GM19328 (cell line): ENCODE measurements around the gene ABHD5.
A peak's percentile ranks its signal among the peaks of the same experiment; 100 is the strongest.

Source experiments
- ATAC-seq: cut with Tn5 transposase; IDR thresholded peaks from one replicate; pipeline ENCODE4 v1.9.1; 2021; ENCODE audit warnings: mild to moderate bottlenecking, moderate library complexity; ENCODE audit not compliant: unreplicated experiment

The ABHD5 gene

DNA sequence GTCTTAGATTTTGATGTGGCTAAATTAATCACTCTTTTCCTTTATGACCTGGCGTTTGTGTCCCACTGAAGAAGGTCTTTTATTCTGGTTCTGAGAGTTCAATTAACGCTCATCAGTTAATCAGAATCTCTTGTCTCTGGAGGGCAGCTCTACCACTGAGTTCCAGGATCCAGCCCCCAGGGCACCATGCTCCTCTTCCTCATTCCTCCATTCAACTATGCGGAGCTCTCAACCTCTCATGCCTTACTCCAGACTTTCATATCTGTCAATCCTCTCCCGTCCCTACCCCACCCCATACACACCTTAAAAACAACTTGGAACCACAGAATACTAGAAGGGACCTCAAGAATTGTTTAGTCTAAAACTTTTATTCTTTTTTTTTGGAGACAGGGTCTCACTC lies 4.8 kb upstream of the ABHD5 start:
- ATAC-seq: no peak

- ATAC-seq: no peak
Observed at GRCh38 chr3:43686333-43686699, 4.4 kb upstream of the ABHD5 start.

DNA sequence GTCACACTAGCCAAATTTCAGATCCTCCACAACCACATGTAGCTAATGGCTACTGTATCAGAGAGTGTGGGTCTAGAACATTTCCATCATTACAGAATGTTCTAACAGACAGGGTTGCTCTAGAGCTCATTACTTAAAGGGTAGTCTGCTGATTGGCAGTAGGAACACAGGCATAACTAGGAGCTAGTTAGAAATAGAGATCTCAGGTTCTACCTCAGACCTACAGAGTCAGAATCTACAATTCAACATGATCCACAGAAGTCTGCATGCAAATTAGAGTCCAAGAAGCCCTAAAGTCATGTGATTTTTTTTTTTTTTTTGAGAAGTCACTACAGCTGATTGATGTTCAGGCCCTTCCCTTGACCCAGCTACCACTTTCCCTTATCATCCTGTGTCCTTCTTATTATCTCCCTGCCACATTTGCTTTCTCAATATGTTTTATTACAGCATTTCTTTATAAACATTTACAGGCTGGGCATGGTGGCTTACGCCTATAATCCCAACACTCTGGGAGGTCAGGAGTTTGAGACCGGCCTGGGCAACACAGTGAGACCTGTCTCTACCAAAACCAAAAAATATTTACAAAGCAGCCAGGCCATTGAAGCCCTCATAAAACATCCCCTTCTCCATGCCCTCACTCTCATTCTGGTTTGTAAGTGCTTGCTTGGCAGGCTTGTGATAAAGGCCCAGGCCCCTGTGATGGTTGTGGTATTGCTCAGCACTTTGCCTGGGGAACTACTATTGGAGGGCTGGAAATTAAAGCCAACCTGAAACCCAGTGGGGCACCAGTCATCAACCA lies 3.8 kb upstream of the ABHD5 start:
- ATAC-seq: no peak

GRCh38 chr3:43687499-43687811 lies 3.3 kb upstream of the ABHD5 start:
- no peak for ATAC-seq

DNA sequence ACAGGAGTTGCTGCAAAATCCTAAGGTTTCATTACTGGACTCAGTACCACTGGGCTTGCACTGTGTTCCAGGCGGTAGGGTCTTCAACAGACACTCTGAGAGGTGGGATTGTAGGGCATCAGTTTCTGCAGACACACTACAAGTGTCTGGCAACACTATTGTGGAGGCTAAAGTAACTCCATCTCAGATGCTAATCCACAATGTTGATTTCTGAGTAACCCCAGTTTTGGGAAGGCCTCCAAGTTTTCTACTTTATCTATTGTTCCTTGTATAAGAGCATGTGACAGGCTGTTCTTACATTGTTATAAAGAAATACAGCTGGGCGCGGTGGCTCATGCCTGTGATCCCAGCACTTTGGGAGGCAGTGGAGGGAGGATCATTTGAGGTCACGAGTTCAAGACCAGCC lies 2.5 kb upstream of the ABHD5 start:
- ATAC-seq: no peak

DNA sequence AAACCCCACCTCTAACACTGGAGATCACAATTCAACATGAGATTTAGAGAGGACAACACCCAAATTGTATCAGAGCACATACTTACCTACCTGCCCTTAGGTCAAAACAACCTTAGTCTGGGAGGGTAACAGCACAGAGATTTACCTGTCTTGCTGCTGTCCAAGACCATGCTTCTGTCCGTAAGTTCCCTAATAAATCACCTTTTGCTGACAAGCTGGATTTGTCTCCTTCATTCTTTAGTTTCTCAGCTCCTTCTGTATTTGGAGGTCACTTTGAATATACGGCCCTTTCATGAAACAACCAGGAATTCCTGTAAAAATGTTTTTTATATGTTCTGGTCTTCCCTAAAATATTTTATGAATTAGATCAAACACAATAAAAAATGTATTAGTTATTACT lies 1.6 kb upstream of the ABHD5 start:
- no peak for ATAC-seq

DNA sequence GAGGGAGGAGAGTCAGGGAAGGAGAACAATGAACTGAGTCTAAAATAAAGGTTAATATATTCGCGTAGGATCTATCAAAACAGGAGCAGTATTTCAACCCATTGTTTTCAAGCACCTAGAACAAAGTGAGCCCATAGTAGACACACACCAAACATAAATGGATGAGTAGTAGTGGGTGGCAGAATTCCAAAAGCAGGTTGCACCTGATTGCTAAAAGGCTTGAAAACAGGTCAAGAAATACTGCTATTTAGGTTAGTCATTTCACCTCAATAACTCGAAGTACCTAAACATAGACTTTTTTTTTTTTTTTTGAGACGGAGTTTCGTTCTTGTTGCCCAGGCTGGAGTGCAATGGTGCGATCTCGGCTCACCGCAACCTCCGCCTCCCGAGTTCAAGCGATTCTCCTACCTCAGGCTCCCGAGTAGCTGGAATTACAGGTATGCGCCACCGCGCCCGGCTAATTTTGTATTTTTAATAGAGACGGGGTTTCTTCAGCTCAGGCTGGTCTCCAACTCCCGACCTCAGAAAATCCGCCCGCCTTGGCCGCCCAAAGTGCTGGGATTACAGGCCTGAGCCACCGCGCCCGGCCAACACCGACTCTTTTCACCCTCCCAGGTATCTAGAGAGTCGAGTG lies 855 bp upstream of the ABHD5 start:
- ATAC-seq: peak; percentile 13

DNA sequence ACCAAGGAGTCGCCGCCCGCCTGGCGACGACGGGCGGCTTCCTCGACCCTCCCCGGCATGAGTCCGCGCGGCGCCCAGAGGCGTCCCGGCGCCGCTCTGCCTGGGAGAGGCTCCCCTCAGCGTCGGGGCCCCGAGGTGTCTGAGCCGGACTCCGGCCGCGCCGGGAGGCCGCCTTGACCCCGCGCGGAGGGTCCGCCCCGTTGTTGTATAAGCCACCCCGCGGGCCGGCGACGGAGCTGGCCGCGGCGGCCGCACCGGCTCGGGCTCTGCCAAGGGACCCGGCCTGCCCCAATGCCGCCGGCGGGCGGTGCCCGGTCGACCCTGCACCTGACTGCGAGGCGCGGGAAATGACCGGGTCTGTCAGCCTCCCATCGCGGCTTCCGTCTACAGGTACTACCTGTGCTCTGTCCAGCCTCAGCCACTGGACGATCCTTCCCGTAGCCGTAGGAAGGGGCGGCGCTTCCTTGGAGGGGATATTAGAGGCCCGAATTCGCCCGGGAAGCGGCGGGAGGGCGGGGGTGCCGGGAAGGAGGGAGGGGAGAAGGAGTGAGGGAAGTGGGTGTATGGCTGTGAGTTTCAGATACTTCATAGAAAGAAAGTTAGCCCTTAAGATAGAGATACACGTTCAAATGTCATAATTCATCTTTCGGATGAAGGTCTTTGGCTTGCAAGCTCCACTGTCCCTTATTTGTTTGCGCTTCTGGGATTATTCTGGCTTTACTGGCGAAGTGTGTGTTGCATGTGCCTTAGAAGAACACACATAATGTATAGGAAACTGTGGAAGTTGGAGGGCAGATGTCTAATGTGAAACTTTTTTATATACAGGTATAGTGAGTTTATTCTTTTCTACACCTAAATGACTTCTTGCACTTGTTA lies 620 bp downstream of the ABHD5 start:
- peak; percentile 29 for ATAC-seq

DNA sequence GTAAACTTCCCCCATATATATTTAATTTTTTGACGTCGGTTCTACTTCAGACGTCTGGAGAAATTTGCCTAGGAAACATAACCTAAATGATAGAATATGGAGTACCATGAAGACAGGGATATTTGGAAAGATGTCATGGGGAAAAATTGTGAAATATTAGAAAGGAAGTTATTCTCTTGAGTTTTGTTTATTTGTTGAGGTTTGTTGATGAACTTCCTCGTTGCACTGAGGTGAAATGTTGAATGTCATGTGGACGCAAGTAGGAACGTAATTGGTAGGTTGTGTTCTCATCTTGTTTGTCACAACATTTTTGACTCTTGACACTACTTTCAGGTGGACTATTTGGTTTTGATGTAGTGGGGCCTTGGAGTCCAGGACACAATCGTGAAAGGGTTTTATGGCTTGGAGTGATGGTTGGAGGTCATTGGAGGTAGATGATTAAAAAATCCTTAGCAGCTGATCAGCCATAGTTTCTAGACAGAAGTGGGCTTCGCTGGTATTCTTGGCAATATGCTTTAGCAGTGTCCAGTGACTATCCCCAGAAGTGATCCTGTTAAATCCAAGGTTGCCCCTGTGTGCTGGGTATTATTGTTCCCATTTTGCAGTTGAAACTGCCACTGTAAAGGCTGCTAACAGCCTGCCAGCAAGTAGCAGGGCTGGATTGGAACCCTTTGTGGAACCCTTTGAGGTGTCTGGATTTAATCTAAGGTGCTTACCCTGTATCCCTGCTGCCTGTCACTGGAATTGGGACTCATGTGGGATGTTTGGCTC lies 1.5 kb downstream of the ABHD5 start:
- no peak for ATAC-seq

DNA sequence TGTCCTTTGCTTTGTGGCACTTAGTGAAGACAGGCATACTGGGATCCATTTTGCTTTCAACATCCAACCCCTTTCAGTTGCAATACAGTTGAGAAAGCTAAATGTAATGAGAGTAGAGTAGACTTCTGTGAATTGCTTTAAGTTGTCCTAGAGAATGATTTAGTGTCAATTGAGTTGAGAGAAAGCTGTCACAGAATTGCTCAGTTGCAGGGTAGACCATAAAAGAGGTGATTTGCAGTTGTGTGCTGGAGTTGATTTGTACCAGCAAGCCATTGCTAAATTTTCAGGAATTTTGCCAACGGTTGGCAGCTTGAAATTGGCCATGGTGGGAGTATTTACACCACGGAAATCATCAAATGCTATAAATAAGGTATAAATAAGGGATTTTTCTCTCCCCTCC lies 2.2 kb downstream of the ABHD5 start:
- ATAC-seq: no peak

GRCh38 chr3:43693594-43693993 lies 2.9 kb downstream of the ABHD5 start:
- ATAC-seq: no peak

GRCh38 chr3:43695443-43695842 lies 4.7 kb downstream of the ABHD5 start:
- ATAC-seq: no peak

GRCh38 chr3:43695863-43696262 lies 5.1 kb downstream of the ABHD5 start:
- no peak for ATAC-seq

DNA sequence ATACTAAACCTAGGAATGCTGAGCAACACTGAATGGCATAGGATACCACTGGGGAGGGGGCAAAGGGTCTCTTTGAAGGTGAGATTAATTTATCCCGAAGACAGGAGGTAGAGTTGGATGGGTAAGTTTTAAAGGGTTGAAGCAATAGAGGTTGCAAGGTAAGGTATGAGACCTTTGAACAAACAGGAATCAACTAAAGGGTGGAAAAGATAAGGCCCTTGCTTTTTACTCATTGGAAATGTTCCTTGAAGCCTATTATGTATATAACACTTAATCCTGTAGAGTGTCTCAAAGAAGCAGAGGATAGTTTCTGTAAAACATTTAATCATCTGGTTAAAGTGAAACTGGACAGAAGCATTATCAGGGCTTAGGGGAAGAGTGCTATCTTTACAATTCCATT lies 5.7 kb downstream of the ABHD5 start:
- ATAC-seq: no peak

GRCh38 chr3:43696881-43697280 lies 6.1 kb downstream of the ABHD5 start:
- ATAC-seq: no peak

- ATAC-seq: peak; percentile 74
Observed at GRCh38 chr3:43699864-43700263, 9.1 kb downstream of the ABHD5 start.

GRCh38 chr3:43704697-43705096 lies 14.0 kb downstream of the ABHD5 start:
- ATAC-seq: no peak

DNA sequence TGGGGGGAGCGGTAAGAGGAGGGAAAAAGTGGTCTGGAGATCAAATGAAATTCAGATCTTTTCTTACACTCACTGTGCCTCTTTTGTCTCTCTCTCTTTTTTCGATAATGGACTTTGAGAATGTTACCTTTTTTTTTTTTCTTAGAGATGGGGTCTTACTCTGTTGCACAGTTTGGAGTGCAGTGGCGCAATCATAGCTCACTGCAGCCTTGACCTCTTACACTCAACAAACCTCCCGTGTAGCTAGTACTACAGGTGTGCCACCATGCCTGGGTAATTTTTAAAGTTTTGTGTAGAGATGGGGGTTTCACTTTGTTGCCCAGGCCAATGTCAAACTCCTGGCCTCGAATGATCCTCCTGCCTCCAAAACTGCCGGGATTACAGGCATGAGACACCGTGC lies 15.6 kb downstream of the ABHD5 start:
- no peak for ATAC-seq

DNA sequence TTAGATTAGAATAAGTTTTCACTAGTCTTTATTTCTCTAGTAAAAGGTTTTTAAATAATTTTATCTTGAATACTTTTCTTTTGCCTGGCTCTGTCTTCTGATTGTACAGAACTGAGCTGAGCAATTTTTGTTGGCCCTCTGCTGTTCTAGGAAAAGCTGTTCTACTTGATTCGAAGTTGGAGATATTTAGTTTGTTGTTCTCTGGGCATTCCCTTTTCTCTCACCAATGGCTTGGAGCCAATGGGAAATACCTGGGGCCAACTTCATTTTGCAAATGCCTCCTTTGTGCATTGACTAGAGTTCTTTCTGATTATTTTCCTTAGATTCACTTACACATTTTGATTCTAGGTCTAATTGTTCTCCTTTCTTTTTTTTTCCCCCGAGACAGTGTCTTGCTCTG lies 16.5 kb downstream of the ABHD5 start:
- ATAC-seq: no peak

DNA sequence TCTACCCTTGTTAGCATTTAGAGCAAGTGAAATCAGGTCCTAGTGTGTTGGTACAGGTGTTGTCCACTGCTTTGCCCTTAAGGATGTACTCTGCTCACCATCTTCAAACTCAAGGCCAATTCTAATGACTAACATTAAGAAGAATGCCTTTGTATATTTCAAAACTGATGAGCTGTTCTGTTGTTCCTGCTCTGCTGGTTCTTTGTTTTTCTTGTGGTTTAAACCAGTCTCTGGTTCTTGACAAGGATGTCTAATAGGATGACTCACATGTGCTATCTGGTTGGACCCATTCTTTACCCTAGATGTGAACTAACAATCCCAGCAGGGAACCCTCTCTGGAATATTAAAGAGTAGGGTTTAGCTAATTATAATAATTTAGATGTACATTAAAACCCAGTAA lies 17.3 kb downstream of the ABHD5 start:
- ATAC-seq: no peak

GRCh38 chr3:43709022-43709421 lies 18.3 kb downstream of the ABHD5 start:
- ATAC-seq: no peak
